ENCODE measurements around the gene CLEC2L. TPM values are rescaled to one million over a fixed set of nuclear protein-coding genes. Genes with fewer than 3 reads are reported as not detected.

The CLEC2L gene
- total and polyA plus RNA-seq, 12 donors, result 0.03 to 0.97 (median 0.28) TPM; not detected in 9

- TF ChIP-seq, protein P1, sequence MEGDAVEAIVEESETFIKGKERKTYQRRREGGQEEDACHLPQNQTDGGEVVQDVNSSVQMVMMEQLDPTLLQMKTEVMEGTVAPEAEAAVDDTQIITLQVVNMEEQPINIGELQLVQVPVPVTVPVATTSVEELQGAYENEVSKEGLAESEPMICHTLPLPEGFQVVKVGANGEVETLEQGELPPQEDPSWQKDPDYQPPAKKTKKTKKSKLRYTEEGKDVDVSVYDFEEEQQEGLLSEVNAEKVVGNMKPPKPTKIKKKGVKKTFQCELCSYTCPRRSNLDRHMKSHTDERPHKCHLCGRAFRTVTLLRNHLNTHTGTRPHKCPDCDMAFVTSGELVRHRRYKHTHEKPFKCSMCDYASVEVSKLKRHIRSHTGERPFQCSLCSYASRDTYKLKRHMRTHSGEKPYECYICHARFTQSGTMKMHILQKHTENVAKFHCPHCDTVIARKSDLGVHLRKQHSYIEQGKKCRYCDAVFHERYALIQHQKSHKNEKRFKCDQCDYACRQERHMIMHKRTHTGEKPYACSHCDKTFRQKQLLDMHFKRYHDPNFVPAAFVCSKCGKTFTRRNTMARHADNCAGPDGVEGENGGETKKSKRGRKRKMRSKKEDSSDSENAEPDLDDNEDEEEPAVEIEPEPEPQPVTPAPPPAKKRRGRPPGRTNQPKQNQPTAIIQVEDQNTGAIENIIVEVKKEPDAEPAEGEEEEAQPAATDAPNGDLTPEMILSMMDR (IDR thresholded peaks at IDR 0.05), result no peak
- ATAC-seq (peak in 1 of 8 donors; percentile 20), DNase-seq (no peak)
- Histone ChIP-seq H3K4me1 (peaks cover 0 to 9% (median 0%) of the 10 kb centered on the region in 9 donors), H3K27ac (no peak overlapping the region), H3K4me3 (no peak overlapping the region), H3K27me3 (no peaks in the 10 kb centered on the region), H3K9me3 (no peaks in the 10 kb centered on the region), H3K36me3 (peaks cover 11 to 100% (median 55%) of the 10 kb centered on the region in 9 donors)
- intact Hi-C loops (cut with DNase I), result no loop called here
- 94% methylated on average over 15 of the region's 15 CpGs for WGBS, 2 donors
Measured at GRCh38 chr7:139583826-139584553, 60.5 kb downstream of the CLEC2L start.

GRCh38 chr7:139585042-139585441 lies 61.6 kb downstream of the CLEC2L start:
- no peak overlapping the region for H3K4me3 ChIP-seq
- intact Hi-C loops (cut with DNase I), result no loop called here
- H3K36me3 ChIP-seq, result peaks cover 12 to 100% (median 55%) of the 10 kb centered on the region in 9 donors
- TF ChIP-seq, protein P1 (IDR thresholded peaks at IDR 0.05), result no peak
- no peak for DNase-seq
- H3K27me3 ChIP-seq, result no peaks in the 10 kb centered on the region
- no peaks in the 10 kb centered on the region for H3K9me3 ChIP-seq
- 76 to 88% methylated on average over 5 of the region's 5 CpGs for WGBS, 2 donors
- H3K4me1 ChIP-seq, result peaks cover 0 to 11% (median 0%) of the 10 kb centered on the region in 9 donors
- no peak for ATAC-seq
- H3K27ac ChIP-seq, result no peak overlapping the region

DNA sequence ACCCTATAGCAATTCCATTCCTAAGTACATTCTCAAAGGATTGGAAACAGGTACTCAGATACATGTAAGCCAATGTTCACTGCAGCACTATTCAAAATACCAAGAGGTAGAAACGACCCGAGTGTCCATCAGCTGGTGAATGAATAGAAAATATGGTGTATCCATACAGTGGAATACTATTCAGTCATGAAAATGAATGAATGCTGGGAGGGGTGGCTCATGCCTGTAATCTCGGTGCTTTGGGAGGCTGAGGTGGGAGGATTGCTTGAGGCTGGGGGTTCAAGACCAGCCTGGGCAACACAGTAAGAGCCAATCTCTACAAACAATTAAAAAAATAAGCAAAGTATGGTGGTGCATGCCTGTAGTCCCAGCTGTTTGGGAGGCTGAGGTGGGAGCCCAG lies 62.8 kb downstream of the CLEC2L start:
- H3K27ac ChIP-seq, result no peak overlapping the region
- H3K4me3 ChIP-seq, result no peak overlapping the region
- DNase-seq, result no peak
- H3K9me3 ChIP-seq, result no peaks in the 10 kb centered on the region
- intact Hi-C loops (cut with DNase I), result no loop called here
- no peak for ATAC-seq
- TF ChIP-seq, protein P1 (IDR thresholded peaks at IDR 0.05), result no peak
- H3K36me3 ChIP-seq, result peaks cover 12 to 100% (median 44%) of the 10 kb centered on the region in 9 donors
- no peaks in the 10 kb centered on the region for H3K27me3 ChIP-seq
- peaks cover 0 to 11% (median 0%) of the 10 kb centered on the region in 9 donors for H3K4me1 ChIP-seq
- 95 to 96% methylated on average over 3 of the region's 3 CpGs for WGBS, 2 donors

DNA sequence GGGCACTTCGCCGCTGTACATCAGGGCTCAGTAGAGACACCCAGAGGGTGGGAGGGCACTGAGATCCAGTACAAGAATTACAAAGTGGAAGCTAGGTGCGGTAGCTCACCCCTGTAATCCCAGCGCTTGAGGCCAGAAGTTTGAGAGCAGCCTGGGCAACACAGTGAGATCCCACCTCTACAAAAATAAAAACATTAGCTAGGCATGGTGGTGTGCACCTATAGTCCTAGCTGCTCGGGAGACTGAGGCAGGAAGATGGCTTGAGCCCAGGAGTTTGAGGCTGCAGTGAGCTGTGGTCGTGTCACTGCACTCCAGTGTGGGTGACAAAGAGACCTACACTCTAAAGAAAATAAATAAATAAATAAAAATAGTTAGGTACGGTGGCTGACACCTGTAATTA lies 64.0 kb downstream of the CLEC2L start:
- no peak overlapping the region for H3K4me3 ChIP-seq
- intact Hi-C loops (cut with DNase I), result no loop called here
- H3K9me3 ChIP-seq, result no peaks in the 10 kb centered on the region
- peaks cover 0 to 11% (median 0%) of the 10 kb centered on the region in 9 donors for H3K4me1 ChIP-seq
- no peak overlapping the region for H3K27ac ChIP-seq
- DNase-seq, result no peak
- TF ChIP-seq, protein P1 (IDR thresholded peaks at IDR 0.05), result no peak
- 96 to 97% methylated on average over 7 of the region's 7 CpGs for WGBS, 2 donors
- no peak for ATAC-seq
- no peaks in the 10 kb centered on the region for H3K27me3 ChIP-seq
- peaks cover 8 to 100% (median 36%) of the 10 kb centered on the region in 9 donors for H3K36me3 ChIP-seq

Data from heart right ventricle (tissue), 16 donors.